ENCODE data around the gene CD52. TPM values are rescaled to one million over a fixed set of nuclear protein-coding genes. Genes with fewer than 3 reads are reported as not detected.
A peak's percentile ranks its signal among the peaks of the same experiment; 100 is the strongest.

Gene CD52
- total and polyA plus RNA-seq, 3 donors from 2014 or later, result 3.0 to 23.8 TPM; not detected in 1

- no peak overlapping the region for H3K27ac ChIP-seq
- WGBS, 2 donors, result 57 to 76% methylated on average over 2 of the region's 2 CpGs
- H3K4me1 ChIP-seq, result no peaks in the 10 kb centered on the region
- DNase-seq, result no peak
- intact Hi-C loops (cut with DNase I; ENCODE audit: low total_unique reads), result loop anchor here (10.0 kb wide), 1 partner anchor 46 kb away; no protein-coding TSS in a partner anchor
- TF ChIP-seq CTCF (IDR thresholded peaks at IDR 0.05) (no peak), POLR2A (IDR thresholded peaks at IDR 0.05) (no peak)
- H3K36me3 ChIP-seq (ENCODE audit: low read depth, missing control alignments), result no peaks in the 10 kb centered on the region
- H3K9me3 ChIP-seq, result no peaks in the 10 kb centered on the region
- H3K27me3 ChIP-seq, result no peaks in the 10 kb centered on the region
- H3K4me3 ChIP-seq, result no peak overlapping the region
Measured at GRCh38 chr1:26320896-26321295, 3.1 kb downstream of the CD52 start.

GRCh38 chr1:26321315-26322041 lies 3.7 kb downstream of the CD52 start:
- intact Hi-C loops (cut with DNase I; ENCODE audit: low total_unique reads), result loop anchor here (10.0 kb wide), 1 partner anchor 47 kb away; no protein-coding TSS in a partner anchor
- no peak overlapping the region for H3K27ac ChIP-seq
- 24 to 46% methylated on average over 16 of the region's 16 CpGs for WGBS, 2 donors
- H3K36me3 ChIP-seq (ENCODE audit: low read depth, missing control alignments), result no peaks in the 10 kb centered on the region
- TF ChIP-seq POLR2A (IDR thresholded peaks at IDR 0.05) (no peak), CTCF (IDR thresholded peaks at IDR 0.05) (peak; percentile 66 to 79 (median 77))
- H3K4me1 ChIP-seq, result no peaks in the 10 kb centered on the region
- no peaks in the 10 kb centered on the region for H3K9me3 ChIP-seq
- peak; percentile 95 for DNase-seq
- H3K4me3 ChIP-seq, result no peak overlapping the region
- no peaks in the 10 kb centered on the region for H3K27me3 ChIP-seq

GRCh38 chr1:26322042-26322331 lies 4.2 kb downstream of the CD52 start:
- no peak for TF ChIP-seq CTCF (IDR thresholded peaks at IDR 0.05)
- no peak for TF ChIP-seq POLR2A (IDR thresholded peaks at IDR 0.05)
- H3K27me3 ChIP-seq, result no peaks in the 10 kb centered on the region
- no peak overlapping the region for H3K4me3 ChIP-seq
- intact Hi-C loops (cut with DNase I; ENCODE audit: low total_unique reads), result loop anchor here (10.0 kb wide), 1 partner anchor 47 kb away; no protein-coding TSS in a partner anchor
- 72 to 83% methylated on average over 8 to 10 of the region's 10 CpGs for WGBS, 2 donors
- DNase-seq, result no peak
- H3K36me3 ChIP-seq (ENCODE audit: low read depth, missing control alignments), result no peaks in the 10 kb centered on the region
- no peaks in the 10 kb centered on the region for H3K4me1 ChIP-seq
- no peak overlapping the region for H3K27ac ChIP-seq
- H3K9me3 ChIP-seq, result no peaks in the 10 kb centered on the region

- Histone ChIP-seq H3K27ac (no peak overlapping the region), H3K27me3 (no peaks in the 10 kb centered on the region), H3K4me1 (no peaks in the 10 kb centered on the region), H3K4me3 (no peak overlapping the region), H3K36me3 (ENCODE audit: low read depth, missing control alignments) (no peaks in the 10 kb centered on the region), H3K9me3 (no peaks in the 10 kb centered on the region)
- intact Hi-C loops (cut with DNase I; ENCODE audit: low total_unique reads), result loop anchor here (10.0 kb wide), 1 partner anchor 49 kb away; no protein-coding TSS in a partner anchor
- no peak for TF ChIP-seq POLR2A (IDR thresholded peaks at IDR 0.05)
- TF ChIP-seq CTCF (IDR thresholded peaks at IDR 0.05), result no peak
- DNase-seq, result no peak
- WGBS, 2 donors, result 94 to 95% methylated on average over 2 of the region's 2 CpGs
Measured at GRCh38 chr1:26323382-26323781, 5.6 kb downstream of the CD52 start.

- WGBS, 2 donors, result 80 to 92% methylated on average over 3 of the region's 3 CpGs
- DNase-seq, result no peak
- no peaks in the 10 kb centered on the region for H3K27me3 ChIP-seq
- H3K9me3 ChIP-seq, result no peaks in the 10 kb centered on the region
- intact Hi-C loops (cut with DNase I; ENCODE audit: low total_unique reads), result loop anchor here (10.0 kb wide), 1 partner anchor 50 kb away; no protein-coding TSS in a partner anchor
- H3K36me3 ChIP-seq (ENCODE audit: low read depth, missing control alignments), result no peaks in the 10 kb centered on the region
- TF ChIP-seq POLR2A (IDR thresholded peaks at IDR 0.05), result no peak
- no peak for TF ChIP-seq CTCF (IDR thresholded peaks at IDR 0.05)
- no peak overlapping the region for H3K4me3 ChIP-seq
- H3K4me1 ChIP-seq, result no peaks in the 10 kb centered on the region
- H3K27ac ChIP-seq, result no peak overlapping the region
Measured at GRCh38 chr1:26324550-26324949, 6.8 kb downstream of the CD52 start.

Measured in testis (tissue), 3 donors.